Neural cell (in vitro differentiated cells): ENCODE measurements around the gene SIPA1L2. TPM values are rescaled to one million over a fixed set of nuclear protein-coding genes. Genes with fewer than 3 reads are reported as not detected.
"Not testable (repeated sequence)": the region's sequence is repeated elsewhere in the genome, so short reads cannot be mapped to it uniquely, and the experiment has no call there.

Experiments
- H2AFZ ChIP-seq: fragments of 200-600, 300-800 bp; sonication (generic), shearing (Covaris generic); 2 replicates; pipeline ENCODE4 v1.6.0; 2014; ENCODE audit warnings: low read depth, mild to moderate bottlenecking, antibody characterized with exemption, low read length, moderate library complexity
- H3F3A ChIP-seq: fragments of 200-600 bp; shearing (Covaris generic); 2 replicates; pipeline ENCODE4 v1.6.1; 2016; ENCODE audit warnings: mild to moderate bottlenecking, moderate library complexity, mixed read lengths, antibody characterized with exemption, low read length; ENCODE audit not compliant: insufficient read depth, poor library complexity, severe bottlenecking
- H3K27ac ChIP-seq: fragments of 200-600, 300-800 bp; sonication (generic), shearing (Covaris generic); 2 replicates; pipeline ENCODE4 v1.5.1; 2014; ENCODE audit warnings: mild to moderate bottlenecking, low read length, moderate library complexity
- H3K27me3 ChIP-seq: fragments of 300-800, 200-600 bp; sonication (generic), shearing (Covaris generic); 2 replicates; pipeline ENCODE4 v1.6.0; 2014; ENCODE audit warnings: mild to moderate bottlenecking, low read depth, low read length, moderate library complexity; ENCODE audit not compliant: insufficient read depth
- H3K36me3 ChIP-seq: fragments of 300-800, 200-600 bp; sonication (generic), shearing (Covaris generic); 2 replicates; pipeline ENCODE4 v1.5.1; 2014; ENCODE audit warnings: mild to moderate bottlenecking, antibody characterized with exemption, low read length, moderate library complexity; ENCODE audit not compliant: insufficient read depth
- H3K4me2 ChIP-seq: fragments of 300-800, 200-600 bp; sonication (generic), shearing (Covaris generic); 2 replicates; pipeline ENCODE4 v1.6.0; 2014; ENCODE audit warnings: mild to moderate bottlenecking, low read length
- H3K4me3 ChIP-seq: fragments of 300-800, 200-600 bp; sonication (generic), shearing (Covaris generic); 2 replicates; pipeline ENCODE4 v1.5.1; 2014; ENCODE audit warnings: mild to moderate bottlenecking, low read length, moderate library complexity
- H3K79me2 ChIP-seq: fragments of 200-600 bp; shearing (Covaris generic); replicated peaks from 2 replicates; pipeline ENCODE4 v1.6.0; 2014; ENCODE audit warnings: mild to moderate bottlenecking, low read length, moderate library complexity; ENCODE audit not compliant: insufficient read depth
- H3K9ac ChIP-seq: fragments of 300-800, 200-600 bp; sonication (generic), shearing (Covaris generic); 2 replicates; pipeline ENCODE4 v1.6.1; 2016; ENCODE audit warnings: mild to moderate bottlenecking, low read length, mixed read lengths
- H3K9me2 ChIP-seq: fragments of 200-600 bp; shearing (Covaris generic); 2 replicates; pipeline ENCODE4 v1.6.1; 2016; ENCODE audit warnings: mild to moderate bottlenecking, low read length, mixed read lengths; ENCODE audit not compliant: insufficient read depth
- H3K9me3 ChIP-seq: fragments of 200-600, 300-800 bp; sonication (generic), shearing (Covaris generic); 2 replicates; pipeline ENCODE4 v1.6.1; 2016; ENCODE audit warnings: mild to moderate bottlenecking, mixed run types, low read length, moderate library complexity, mixed read lengths
- H4K20me1 ChIP-seq: fragments of 200-600 bp; shearing (Covaris generic); 2 replicates; pipeline ENCODE4 v1.6.1; 2016; ENCODE audit warnings: mild to moderate bottlenecking, mixed run types; ENCODE audit not compliant: insufficient read depth
- EP300 ChIP-seq: fragments of 450-650 bp; conservative IDR thresholded peaks from 2 replicates; pipeline ENCODE4 v1.6.1; 2014; ENCODE audit warnings: antibody characterized with exemption, mild to moderate bottlenecking, moderate library complexity; ENCODE audit not compliant: poor library complexity, severe bottlenecking
- EZH2 ChIP-seq: fragments of 200-600, 300-800 bp; shearing (Covaris generic), sonication (generic); IDR thresholded peaks from 2 replicates; pipeline ENCODE4 v1.6.1; 2014; ENCODE audit warnings: antibody characterized with exemption, low read length, borderline replicate concordance, mild to moderate bottlenecking; ENCODE audit not compliant: insufficient read depth, poor library complexity, severe bottlenecking
- MXI1 ChIP-seq: fragments of 450-650 bp; conservative IDR thresholded peaks from 2 replicates; pipeline ENCODE4 v1.6.1; 2014; ENCODE audit warnings: antibody characterized with exemption, mild to moderate bottlenecking; ENCODE audit not compliant: poor library complexity, severe bottlenecking
- POLR2AphosphoS5 ChIP-seq: IDR thresholded peaks from 2 replicates; pipeline ENCODE4 v1.6.1; 2012
- RAD21 ChIP-seq: fragments of 450-650 bp; conservative IDR thresholded peaks from 2 replicates; pipeline ENCODE4 v1.6.1; 2014; ENCODE audit warnings: antibody characterized with exemption, mild to moderate bottlenecking, moderate library complexity
- SMC3 ChIP-seq: fragments of 450-650 bp; conservative IDR thresholded peaks from 2 replicates; pipeline ENCODE4 v1.6.1; 2014; ENCODE audit warnings: antibody characterized with exemption, mild to moderate bottlenecking, moderate library complexity; ENCODE audit not compliant: poor library complexity
- TAF1 ChIP-seq: IDR thresholded peaks from 2 replicates; pipeline ENCODE4 v1.6.1; 2012; ENCODE audit warnings: low read depth
- polyA plus RNA-seq: library from polyadenylated mRNA; depleted of rRNA; stranded (reverse); fragments of >200 nt; gene quantifications from 2 replicates; pipeline ENCODE4 v1.2.3, GENCODE V29; 2014
- TF ChIP-seq, protein P1 (sequence below): fragments of 450-650 bp; IDR thresholded peaks from 2 replicates; pipeline ENCODE4 v1.5.1; 2014; ENCODE audit warnings: antibody characterized with exemption, mild to moderate bottlenecking, moderate library complexity; ENCODE audit not compliant: poor library complexity, severe bottlenecking
- TF ChIP-seq, protein P2 (sequence below): IDR thresholded peaks from 2 replicates; pipeline ENCODE4 v1.6.1; 2012; ENCODE audit warnings: borderline replicate concordance

The SIPA1L2 gene
- polyA plus RNA-seq, 1 donor from 2014 or later = 5.6 TPM

GRCh38 chr1:232613752-232614381 is 16.1 kb downstream of the SIPA1L2 start:
- H2AFZ ChIP-seq = no peak overlapping the region
- no peak for TF ChIP-seq TAF1
- TF ChIP-seq SMC3 = no peak
- TF ChIP-seq MXI1 = no peak
- TF ChIP-seq EP300 = no peak
- TF ChIP-seq RAD21 = no peak
- TF ChIP-seq, protein P1, sequence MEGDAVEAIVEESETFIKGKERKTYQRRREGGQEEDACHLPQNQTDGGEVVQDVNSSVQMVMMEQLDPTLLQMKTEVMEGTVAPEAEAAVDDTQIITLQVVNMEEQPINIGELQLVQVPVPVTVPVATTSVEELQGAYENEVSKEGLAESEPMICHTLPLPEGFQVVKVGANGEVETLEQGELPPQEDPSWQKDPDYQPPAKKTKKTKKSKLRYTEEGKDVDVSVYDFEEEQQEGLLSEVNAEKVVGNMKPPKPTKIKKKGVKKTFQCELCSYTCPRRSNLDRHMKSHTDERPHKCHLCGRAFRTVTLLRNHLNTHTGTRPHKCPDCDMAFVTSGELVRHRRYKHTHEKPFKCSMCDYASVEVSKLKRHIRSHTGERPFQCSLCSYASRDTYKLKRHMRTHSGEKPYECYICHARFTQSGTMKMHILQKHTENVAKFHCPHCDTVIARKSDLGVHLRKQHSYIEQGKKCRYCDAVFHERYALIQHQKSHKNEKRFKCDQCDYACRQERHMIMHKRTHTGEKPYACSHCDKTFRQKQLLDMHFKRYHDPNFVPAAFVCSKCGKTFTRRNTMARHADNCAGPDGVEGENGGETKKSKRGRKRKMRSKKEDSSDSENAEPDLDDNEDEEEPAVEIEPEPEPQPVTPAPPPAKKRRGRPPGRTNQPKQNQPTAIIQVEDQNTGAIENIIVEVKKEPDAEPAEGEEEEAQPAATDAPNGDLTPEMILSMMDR = no peak
- no peak for TF ChIP-seq EZH2
- no peak for TF ChIP-seq POLR2AphosphoS5
- TF ChIP-seq, protein P2, sequence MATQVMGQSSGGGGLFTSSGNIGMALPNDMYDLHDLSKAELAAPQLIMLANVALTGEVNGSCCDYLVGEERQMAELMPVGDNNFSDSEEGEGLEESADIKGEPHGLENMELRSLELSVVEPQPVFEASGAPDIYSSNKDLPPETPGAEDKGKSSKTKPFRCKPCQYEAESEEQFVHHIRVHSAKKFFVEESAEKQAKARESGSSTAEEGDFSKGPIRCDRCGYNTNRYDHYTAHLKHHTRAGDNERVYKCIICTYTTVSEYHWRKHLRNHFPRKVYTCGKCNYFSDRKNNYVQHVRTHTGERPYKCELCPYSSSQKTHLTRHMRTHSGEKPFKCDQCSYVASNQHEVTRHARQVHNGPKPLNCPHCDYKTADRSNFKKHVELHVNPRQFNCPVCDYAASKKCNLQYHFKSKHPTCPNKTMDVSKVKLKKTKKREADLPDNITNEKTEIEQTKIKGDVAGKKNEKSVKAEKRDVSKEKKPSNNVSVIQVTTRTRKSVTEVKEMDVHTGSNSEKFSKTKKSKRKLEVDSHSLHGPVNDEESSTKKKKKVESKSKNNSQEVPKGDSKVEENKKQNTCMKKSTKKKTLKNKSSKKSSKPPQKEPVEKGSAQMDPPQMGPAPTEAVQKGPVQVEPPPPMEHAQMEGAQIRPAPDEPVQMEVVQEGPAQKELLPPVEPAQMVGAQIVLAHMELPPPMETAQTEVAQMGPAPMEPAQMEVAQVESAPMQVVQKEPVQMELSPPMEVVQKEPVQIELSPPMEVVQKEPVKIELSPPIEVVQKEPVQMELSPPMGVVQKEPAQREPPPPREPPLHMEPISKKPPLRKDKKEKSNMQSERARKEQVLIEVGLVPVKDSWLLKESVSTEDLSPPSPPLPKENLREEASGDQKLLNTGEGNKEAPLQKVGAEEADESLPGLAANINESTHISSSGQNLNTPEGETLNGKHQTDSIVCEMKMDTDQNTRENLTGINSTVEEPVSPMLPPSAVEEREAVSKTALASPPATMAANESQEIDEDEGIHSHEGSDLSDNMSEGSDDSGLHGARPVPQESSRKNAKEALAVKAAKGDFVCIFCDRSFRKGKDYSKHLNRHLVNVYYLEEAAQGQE = no peak
- H3K9me3 ChIP-seq = no peaks in the 10 kb centered on the region
- H3F3A ChIP-seq = no peaks in the 10 kb centered on the region
- H3K36me3 ChIP-seq = no peaks in the 10 kb centered on the region
- no peak overlapping the region for H3K9ac ChIP-seq
- H3K27ac ChIP-seq = no peak overlapping the region
- peaks cover 21% of the 10 kb centered on the region for H3K79me2 ChIP-seq
- no peaks in the 10 kb centered on the region for H4K20me1 ChIP-seq
- H3K4me3 ChIP-seq = no peak overlapping the region
- no peaks in the 10 kb centered on the region for H3K9me2 ChIP-seq
- H3K4me2 ChIP-seq = no peak overlapping the region
- H3K27me3 ChIP-seq = no peaks in the 10 kb centered on the region

GRCh38 chr1:232612836-232613235 is 17.1 kb downstream of the SIPA1L2 start:
- peaks cover 22% of the 10 kb centered on the region for H3K79me2 ChIP-seq
- H3F3A ChIP-seq, H2AFZ ChIP-seq, H4K20me1 ChIP-seq, H3K36me3 ChIP-seq, H3K4me2 ChIP-seq, H3K4me3 ChIP-seq, H3K27ac ChIP-seq, H3K27me3 ChIP-seq, H3K9ac ChIP-seq, H3K9me3 ChIP-seq, H3K9me2 ChIP-seq: not testable (repeated sequence)

- no peaks in the 10 kb centered on the region for H3K27me3 ChIP-seq
- H3K27ac ChIP-seq = no peak overlapping the region
- no peaks in the 10 kb centered on the region for H4K20me1 ChIP-seq
- peaks cover 25% of the 10 kb centered on the region for H3K79me2 ChIP-seq
- H3F3A ChIP-seq = no peaks in the 10 kb centered on the region
- no peak overlapping the region for H3K4me3 ChIP-seq
- H3K9me3 ChIP-seq = no peaks in the 10 kb centered on the region
- H3K9ac ChIP-seq = no peak overlapping the region
- no peaks in the 10 kb centered on the region for H3K36me3 ChIP-seq
- no peak overlapping the region for H3K4me2 ChIP-seq
- no peaks in the 10 kb centered on the region for H3K9me2 ChIP-seq
- H2AFZ ChIP-seq = no peak overlapping the region
- TF ChIP-seq MXI1 (no peak), RAD21 (no peak), EZH2 (no peak), SMC3 (no peak), TAF1 (no peak), EP300 (no peak), POLR2AphosphoS5 (no peak)
- TF ChIP-seq, protein P1 = no peak
- TF ChIP-seq, protein P2 = no peak
Measured at GRCh38 chr1:232611834-232612233, 18.1 kb downstream of the SIPA1L2 start.
